ENCODE results near the gene PARL. TPM values are rescaled to one million over a fixed set of nuclear protein-coding genes. Genes with fewer than 3 reads are reported as not detected.

Gene PARL
- total and polyA plus RNA-seq, 10 of the 15 experiments (the other 5 are each of a cell fraction or from before 2014, with no cell fraction given), result 49.7 to 113 (median 77.2) TPM

DNA sequence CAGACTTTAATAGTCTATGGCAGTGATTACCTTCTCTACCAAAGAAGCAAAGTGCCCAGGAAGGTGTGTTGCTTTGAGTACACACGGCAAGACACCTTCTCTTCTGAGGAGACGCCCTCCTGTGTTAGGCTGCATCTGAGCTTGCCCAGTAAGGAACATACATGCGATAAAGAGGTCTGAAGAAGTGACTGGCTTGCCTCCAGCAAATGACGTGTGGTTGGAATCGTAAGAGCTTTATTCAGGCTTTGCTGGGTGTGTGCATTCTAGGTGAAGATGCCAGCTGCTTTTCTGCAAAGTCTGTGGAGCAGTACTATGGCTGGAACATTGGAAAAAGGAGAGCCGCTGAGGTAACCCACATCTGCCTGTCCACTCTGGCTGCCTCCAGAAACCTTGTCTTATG is 81.7 kb downstream of the PARL start:
- Histone ChIP-seq H3K79me2 (ENCODE audit: control insufficient read depth, insufficient read depth, low read length) (no peaks in the 10 kb centered on the region), H2AFZ (ENCODE audit: control insufficient read depth, low read depth, low read length) (no peak overlapping the region), H3K27ac (ENCODE audit: control insufficient read depth, insufficient read depth) (no peak overlapping the region), H3K4me1 (ENCODE audit: control insufficient read depth, insufficient read depth, low read length) (no peaks in the 10 kb centered on the region), H3K27me3 (replicated peaks in 1 of 2; ENCODE audit: control insufficient read depth in 2 of 2, insufficient read depth in 2 of 2, low read length in 1 of 2) (no peaks in the 10 kb centered on the region), H3K4me2 (ENCODE audit: control insufficient read depth, insufficient read depth) (no peak overlapping the region), H3K4me3 (no peak overlapping the region), H3K9ac (ENCODE audit: control insufficient read depth, insufficient read depth, low read length) (no peak overlapping the region), H3K9me3 (replicated peaks; ENCODE audit: control insufficient read depth, insufficient read depth, low read length) (no peaks in the 10 kb centered on the region), H4K20me1 (ENCODE audit: control insufficient read depth, insufficient read depth) (no peaks in the 10 kb centered on the region), H3K36me3 (ENCODE audit: control insufficient read depth in 2 of 2, insufficient read depth in 2 of 2, low read length in 1 of 2) (peaks cover 23 to 46% of the 10 kb centered on the region in 2 experiments)
- CTCF ChIA-PET, result interaction anchor here (1.2 kb wide), 1 partner anchor 13 kb away, joined by 4 read pairs; no protein-coding TSS in a partner anchor
- SMC1A ChIA-PET (ENCODE audit: uncharacterized antibody, unreplicated experiment), result no interaction called here
- BruUV-seq (replicated peaks), result no TSS peak
- ATAC-seq (no peak), FAIRE-seq (no peak), DNase-seq (ENCODE audit: low read depth, low spot score) (no peak)
- in situ Hi-C loops (cut with MboI), result no loop called here
- POLR2A ChIA-PET, result interaction anchor here (0.7 kb wide), 1 partner anchor 32 kb away, joined by 4 read pairs; no protein-coding TSS in a partner anchor
- RAD21 ChIA-PET (ENCODE audit: unreplicated experiment), result no interaction called here
- intact Hi-C loops (cut with micrococcal nuclease; ENCODE audit: unreplicated experiment), result no loop called here
- TF ChIP-seq IRF4 (IDR thresholded peaks at IDR 0.05; ENCODE audit: low read depth, low read length), result no peak
- TF ChIP-seq CBFB (IDR thresholded peaks at IDR 0.05; ENCODE audit: low read depth), result no peak
- WGBS (ENCODE audit: insufficient coverage, insufficient replicate concordance, low lambda C conversion rate, missing lambda C conversion rate), result over 99% methylated on average over 6 of the region's 6 CpGs

DNA sequence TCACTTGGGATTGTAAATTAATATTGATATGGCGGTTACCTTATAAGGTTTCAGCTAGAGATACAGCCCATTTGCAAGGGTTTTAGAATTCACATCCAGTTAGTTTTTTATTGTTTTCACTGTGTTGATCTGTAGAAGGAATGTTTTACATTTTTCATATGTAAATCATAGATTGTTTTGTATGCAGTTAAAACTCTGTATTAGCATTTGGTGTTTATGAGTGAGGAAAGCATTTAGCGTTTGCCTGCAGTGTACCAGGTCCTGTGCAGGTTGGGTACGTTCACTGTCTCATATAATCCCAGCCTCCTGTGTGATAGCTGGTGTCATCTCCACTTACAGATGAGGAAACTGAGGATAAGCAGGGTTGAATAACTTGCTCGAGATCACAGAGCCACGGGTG is 83.1 kb downstream of the PARL start:
- no peak overlapping the region for H3K4me3 ChIP-seq
- no TSS peak for BruUV-seq (replicated peaks)
- no peaks in the 10 kb centered on the region for H3K79me2 ChIP-seq (ENCODE audit: control insufficient read depth, insufficient read depth, low read length)
- 95% methylated on average over 5 of the region's 5 CpGs for WGBS (ENCODE audit: insufficient coverage, insufficient replicate concordance, low lambda C conversion rate, missing lambda C conversion rate)
- CTCF ChIA-PET, result interaction anchor here (0.9 kb wide), 1 partner anchor 10 kb away, joined by 3 read pairs; no protein-coding TSS in a partner anchor
- H4K20me1 ChIP-seq (ENCODE audit: control insufficient read depth, insufficient read depth), result no peaks in the 10 kb centered on the region
- H2AFZ ChIP-seq (ENCODE audit: control insufficient read depth, low read depth, low read length), result no peak overlapping the region
- SMC1A ChIA-PET (ENCODE audit: uncharacterized antibody, unreplicated experiment), result interaction anchor here (3.2 kb wide), 1 partner anchor 12 kb away, joined by 8 read pairs; no protein-coding TSS in a partner anchor
- FAIRE-seq (no peak), ATAC-seq (no peak), DNase-seq (ENCODE audit: low read depth, low spot score) (no peak)
- no peaks in the 10 kb centered on the region for H3K9me3 ChIP-seq (replicated peaks; ENCODE audit: control insufficient read depth, insufficient read depth, low read length)
- POLR2A ChIA-PET, result interaction anchor here (1.6 kb wide), 1 partner anchor 14 kb away, joined by 3 read pairs; no protein-coding TSS in a partner anchor
- intact Hi-C loops (cut with micrococcal nuclease; ENCODE audit: unreplicated experiment) (no loop called here), in situ Hi-C loops (cut with MboI) (no loop called here)
- no peaks in the 10 kb centered on the region for H3K4me1 ChIP-seq (ENCODE audit: control insufficient read depth, insufficient read depth, low read length)
- no peak overlapping the region for H3K27ac ChIP-seq (ENCODE audit: control insufficient read depth, insufficient read depth)
- no peak overlapping the region for H3K4me2 ChIP-seq (ENCODE audit: control insufficient read depth, insufficient read depth)
- peaks cover 22 to 33% of the 10 kb centered on the region in 2 experiments for H3K36me3 ChIP-seq (ENCODE audit: control insufficient read depth in 2 of 2, insufficient read depth in 2 of 2, low read length in 1 of 2)
- no peak overlapping the region for H3K9ac ChIP-seq (ENCODE audit: control insufficient read depth, insufficient read depth, low read length)
- no peaks in the 10 kb centered on the region for H3K27me3 ChIP-seq (replicated peaks in 1 of 2; ENCODE audit: control insufficient read depth in 2 of 2, insufficient read depth in 2 of 2, low read length in 1 of 2)
- RAD21 ChIA-PET (ENCODE audit: unreplicated experiment), result interaction anchor here (0.6 kb wide), 1 partner anchor 860 kb away, joined by 4 read pairs; no protein-coding TSS in a partner anchor
- TF ChIP-seq, protein P1, sequence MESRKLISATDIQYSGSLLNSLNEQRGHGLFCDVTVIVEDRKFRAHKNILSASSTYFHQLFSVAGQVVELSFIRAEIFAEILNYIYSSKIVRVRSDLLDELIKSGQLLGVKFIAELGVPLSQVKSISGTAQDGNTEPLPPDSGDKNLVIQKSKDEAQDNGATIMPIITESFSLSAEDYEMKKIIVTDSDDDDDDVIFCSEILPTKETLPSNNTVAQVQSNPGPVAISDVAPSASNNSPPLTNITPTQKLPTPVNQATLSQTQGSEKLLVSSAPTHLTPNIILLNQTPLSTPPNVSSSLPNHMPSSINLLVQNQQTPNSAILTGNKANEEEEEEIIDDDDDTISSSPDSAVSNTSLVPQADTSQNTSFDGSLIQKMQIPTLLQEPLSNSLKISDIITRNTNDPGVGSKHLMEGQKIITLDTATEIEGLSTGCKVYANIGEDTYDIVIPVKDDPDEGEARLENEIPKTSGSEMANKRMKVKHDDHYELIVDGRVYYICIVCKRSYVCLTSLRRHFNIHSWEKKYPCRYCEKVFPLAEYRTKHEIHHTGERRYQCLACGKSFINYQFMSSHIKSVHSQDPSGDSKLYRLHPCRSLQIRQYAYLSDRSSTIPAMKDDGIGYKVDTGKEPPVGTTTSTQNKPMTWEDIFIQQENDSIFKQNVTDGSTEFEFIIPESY (IDR thresholded peaks at IDR 0.05), result no peak
- no peak for TF ChIP-seq KAT2A (conservative IDR thresholded peaks at IDR 0.05; ENCODE audit: control insufficient read depth, low read depth, low read length)
- TF ChIP-seq HDAC2 (IDR thresholded peaks at IDR 0.05), result no peak
- TF ChIP-seq CBFB (IDR thresholded peaks at IDR 0.05; ENCODE audit: low read depth), result no peak
- TF ChIP-seq, protein P2, sequence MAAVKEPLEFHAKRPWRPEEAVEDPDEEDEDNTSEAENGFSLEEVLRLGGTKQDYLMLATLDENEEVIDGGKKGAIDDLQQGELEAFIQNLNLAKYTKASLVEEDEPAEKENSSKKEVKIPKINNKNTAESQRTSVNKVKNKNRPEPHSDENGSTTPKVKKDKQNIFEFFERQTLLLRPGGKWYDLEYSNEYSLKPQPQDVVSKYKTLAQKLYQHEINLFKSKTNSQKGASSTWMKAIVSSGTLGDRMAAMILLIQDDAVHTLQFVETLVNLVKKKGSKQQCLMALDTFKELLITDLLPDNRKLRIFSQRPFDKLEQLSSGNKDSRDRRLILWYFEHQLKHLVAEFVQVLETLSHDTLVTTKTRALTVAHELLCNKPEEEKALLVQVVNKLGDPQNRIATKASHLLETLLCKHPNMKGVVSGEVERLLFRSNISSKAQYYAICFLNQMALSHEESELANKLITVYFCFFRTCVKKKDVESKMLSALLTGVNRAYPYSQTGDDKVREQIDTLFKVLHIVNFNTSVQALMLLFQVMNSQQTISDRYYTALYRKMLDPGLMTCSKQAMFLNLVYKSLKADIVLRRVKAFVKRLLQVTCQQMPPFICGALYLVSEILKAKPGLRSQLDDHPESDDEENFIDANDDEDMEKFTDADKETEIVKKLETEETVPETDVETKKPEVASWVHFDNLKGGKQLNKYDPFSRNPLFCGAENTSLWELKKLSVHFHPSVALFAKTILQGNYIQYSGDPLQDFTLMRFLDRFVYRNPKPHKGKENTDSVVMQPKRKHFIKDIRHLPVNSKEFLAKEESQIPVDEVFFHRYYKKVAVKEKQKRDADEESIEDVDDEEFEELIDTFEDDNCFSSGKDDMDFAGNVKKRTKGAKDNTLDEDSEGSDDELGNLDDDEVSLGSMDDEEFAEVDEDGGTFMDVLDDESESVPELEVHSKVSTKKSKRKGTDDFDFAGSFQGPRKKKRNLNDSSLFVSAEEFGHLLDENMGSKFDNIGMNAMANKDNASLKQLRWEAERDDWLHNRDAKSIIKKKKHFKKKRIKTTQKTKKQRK (IDR thresholded peaks at IDR 0.05; ENCODE audit: low read depth, low read length), result no peak
- TF ChIP-seq, protein P3, sequence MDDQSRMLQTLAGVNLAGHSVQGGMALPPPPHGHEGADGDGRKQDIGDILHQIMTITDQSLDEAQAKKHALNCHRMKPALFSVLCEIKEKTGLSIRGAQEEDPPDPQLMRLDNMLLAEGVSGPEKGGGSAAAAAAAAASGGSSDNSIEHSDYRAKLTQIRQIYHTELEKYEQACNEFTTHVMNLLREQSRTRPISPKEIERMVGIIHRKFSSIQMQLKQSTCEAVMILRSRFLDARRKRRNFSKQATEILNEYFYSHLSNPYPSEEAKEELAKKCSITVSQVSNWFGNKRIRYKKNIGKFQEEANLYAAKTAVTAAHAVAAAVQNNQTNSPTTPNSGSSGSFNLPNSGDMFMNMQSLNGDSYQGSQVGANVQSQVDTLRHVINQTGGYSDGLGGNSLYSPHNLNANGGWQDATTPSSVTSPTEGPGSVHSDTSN (IDR thresholded peaks at IDR 0.05; ENCODE audit: insufficient replicate concordance, low read depth, low read length), result no peak
- no peak for TF ChIP-seq YY1 (IDR thresholded peaks at IDR 0.05; ENCODE audit: low read depth, low read length)
- no peak for TF ChIP-seq TCF12 (IDR thresholded peaks at IDR 0.05; ENCODE audit: low read depth, low read length)
- no peak for TF ChIP-seq SP1 (IDR thresholded peaks at IDR 0.05; ENCODE audit: low read depth, low read length)
- TF ChIP-seq TCF3 (IDR thresholded peaks at IDR 0.05; ENCODE audit: borderline replicate concordance, insufficient read depth, low read depth, low read length), result no peak
- TF ChIP-seq MXI1 (IDR thresholded peaks at IDR 0.05; ENCODE audit: low read depth, low read length), result no peak
